Measurements from ENCODE around the gene MGA.

The MGA gene

DNA sequence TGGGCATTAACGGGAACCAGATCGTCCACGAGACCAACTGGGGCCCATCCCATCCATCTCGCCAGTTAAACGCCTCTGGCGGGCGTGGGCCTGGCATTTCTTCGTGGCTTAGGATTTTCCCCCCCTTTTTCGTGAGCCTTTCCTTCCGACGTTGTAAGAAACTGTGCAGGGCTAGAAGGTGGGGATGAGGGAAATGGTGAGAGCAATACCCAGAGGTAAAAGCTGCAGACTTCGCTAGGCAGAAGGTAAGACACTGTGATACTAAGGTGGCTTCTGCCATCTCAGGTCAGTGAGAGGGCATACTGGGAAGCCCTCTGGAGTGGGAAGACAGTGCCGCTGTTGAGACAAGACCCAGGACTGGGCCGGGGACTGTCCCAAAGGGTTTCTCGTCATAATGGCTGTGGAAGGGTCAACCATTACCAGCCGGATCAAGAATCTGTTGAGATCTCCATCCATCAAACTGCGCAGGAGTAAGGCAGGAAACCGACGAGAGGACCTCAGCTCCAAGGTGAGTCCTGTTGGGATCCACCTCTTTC lies 114.7 kb downstream of the MGA start:
- TF ChIP-seq, protein P1, sequence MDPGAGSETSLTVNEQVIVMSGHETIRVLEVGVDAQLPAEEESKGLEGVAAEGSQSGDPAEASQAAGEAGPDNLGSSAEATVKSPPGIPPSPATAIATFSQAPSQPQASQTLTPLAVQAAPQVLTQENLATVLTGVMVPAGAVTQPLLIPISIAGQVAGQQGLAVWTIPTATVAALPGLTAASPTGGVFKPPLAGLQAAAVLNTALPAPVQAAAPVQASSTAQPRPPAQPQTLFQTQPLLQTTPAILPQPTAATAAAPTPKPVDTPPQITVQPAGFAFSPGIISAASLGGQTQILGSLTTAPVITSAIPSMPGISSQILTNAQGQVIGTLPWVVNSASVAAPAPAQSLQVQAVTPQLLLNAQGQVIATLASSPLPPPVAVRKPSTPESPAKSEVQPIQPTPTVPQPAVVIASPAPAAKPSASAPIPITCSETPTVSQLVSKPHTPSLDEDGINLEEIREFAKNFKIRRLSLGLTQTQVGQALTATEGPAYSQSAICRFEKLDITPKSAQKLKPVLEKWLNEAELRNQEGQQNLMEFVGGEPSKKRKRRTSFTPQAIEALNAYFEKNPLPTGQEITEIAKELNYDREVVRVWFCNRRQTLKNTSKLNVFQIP (CRISPR knock-in tag; IDR thresholded peaks at IDR 0.05; ENCODE audit: borderline replicate concordance, low read depth) = no peak
- TF ChIP-seq ZNF565 (CRISPR knock-in tag; conservative IDR thresholded peaks at IDR 0.05; ENCODE audit: low read depth) (no peak), ARNTL (CRISPR knock-in tag; IDR thresholded peaks at IDR 0.05; ENCODE audit: borderline replicate concordance, low read depth) (no peak), ZFP30 (CRISPR knock-in tag; IDR thresholded peaks at IDR 0.05) (no peak), ZNF8 (CRISPR knock-in tag; IDR thresholded peaks at IDR 0.05) (no peak), GLIS3 (CRISPR knock-in tag; IDR thresholded peaks at IDR 0.05) (no peak), CSDC2 (CRISPR knock-in tag; IDR thresholded peaks at IDR 0.05) (no peak), PATZ1 (CRISPR knock-in tag; IDR thresholded peaks at IDR 0.05; ENCODE audit: borderline replicate concordance) (no peak)
- ATAC-seq = peak; percentile 39

- no peak for ATAC-seq
- no peak for TF ChIP-seq ZFP30 (CRISPR knock-in tag; IDR thresholded peaks at IDR 0.05)
- TF ChIP-seq, protein P2, sequence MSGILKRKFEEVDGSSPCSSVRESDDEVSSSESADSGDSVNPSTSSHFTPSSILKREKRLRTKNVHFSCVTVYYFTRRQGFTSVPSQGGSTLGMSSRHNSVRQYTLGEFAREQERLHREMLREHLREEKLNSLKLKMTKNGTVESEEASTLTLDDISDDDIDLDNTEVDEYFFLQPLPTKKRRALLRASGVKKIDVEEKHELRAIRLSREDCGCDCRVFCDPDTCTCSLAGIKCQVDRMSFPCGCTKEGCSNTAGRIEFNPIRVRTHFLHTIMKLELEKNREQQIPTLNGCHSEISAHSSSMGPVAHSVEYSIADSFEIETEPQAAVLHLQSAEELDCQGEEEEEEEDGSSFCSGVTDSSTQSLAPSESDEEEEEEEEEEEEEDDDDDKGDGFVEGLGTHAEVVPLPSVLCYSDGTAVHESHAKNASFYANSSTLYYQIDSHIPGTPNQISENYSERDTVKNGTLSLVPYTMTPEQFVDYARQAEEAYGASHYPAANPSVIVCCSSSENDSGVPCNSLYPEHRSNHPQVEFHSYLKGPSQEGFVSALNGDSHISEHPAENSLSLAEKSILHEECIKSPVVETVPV (CRISPR knock-in tag; IDR thresholded peaks at IDR 0.05) = no peak
- no peak for TF ChIP-seq OSR1 (CRISPR knock-in tag; IDR thresholded peaks at IDR 0.05)
- TF ChIP-seq TCF4 (CRISPR knock-in tag; IDR thresholded peaks at IDR 0.05; ENCODE audit: borderline replicate concordance) = no peak
- TF ChIP-seq PATZ1 (CRISPR knock-in tag; IDR thresholded peaks at IDR 0.05; ENCODE audit: borderline replicate concordance) = no peak
- TF ChIP-seq ZNF8 (CRISPR knock-in tag; IDR thresholded peaks at IDR 0.05) = no peak
- no peak for TF ChIP-seq ESRRG (CRISPR knock-in tag; IDR thresholded peaks at IDR 0.05)
- TF ChIP-seq, protein P3, sequence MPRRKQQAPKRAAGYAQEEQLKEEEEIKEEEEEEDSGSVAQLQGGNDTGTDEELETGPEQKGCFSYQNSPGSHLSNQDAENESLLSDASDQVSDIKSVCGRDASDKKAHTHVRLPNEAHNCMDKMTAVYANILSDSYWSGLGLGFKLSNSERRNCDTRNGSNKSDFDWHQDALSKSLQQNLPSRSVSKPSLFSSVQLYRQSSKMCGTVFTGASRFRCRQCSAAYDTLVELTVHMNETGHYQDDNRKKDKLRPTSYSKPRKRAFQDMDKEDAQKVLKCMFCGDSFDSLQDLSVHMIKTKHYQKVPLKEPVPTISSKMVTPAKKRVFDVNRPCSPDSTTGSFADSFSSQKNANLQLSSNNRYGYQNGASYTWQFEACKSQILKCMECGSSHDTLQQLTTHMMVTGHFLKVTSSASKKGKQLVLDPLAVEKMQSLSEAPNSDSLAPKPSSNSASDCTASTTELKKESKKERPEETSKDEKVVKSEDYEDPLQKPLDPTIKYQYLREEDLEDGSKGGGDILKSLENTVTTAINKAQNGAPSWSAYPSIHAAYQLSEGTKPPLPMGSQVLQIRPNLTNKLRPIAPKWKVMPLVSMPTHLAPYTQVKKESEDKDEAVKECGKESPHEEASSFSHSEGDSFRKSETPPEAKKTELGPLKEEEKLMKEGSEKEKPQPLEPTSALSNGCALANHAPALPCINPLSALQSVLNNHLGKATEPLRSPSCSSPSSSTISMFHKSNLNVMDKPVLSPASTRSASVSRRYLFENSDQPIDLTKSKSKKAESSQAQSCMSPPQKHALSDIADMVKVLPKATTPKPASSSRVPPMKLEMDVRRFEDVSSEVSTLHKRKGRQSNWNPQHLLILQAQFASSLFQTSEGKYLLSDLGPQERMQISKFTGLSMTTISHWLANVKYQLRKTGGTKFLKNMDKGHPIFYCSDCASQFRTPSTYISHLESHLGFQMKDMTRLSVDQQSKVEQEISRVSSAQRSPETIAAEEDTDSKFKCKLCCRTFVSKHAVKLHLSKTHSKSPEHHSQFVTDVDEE (CRISPR knock-in tag; IDR thresholded peaks at IDR 0.05) = no peak
- no peak for TF ChIP-seq ZFP3 (CRISPR knock-in tag; IDR thresholded peaks at IDR 0.05)
- TF ChIP-seq ISL1 (CRISPR knock-in tag; IDR thresholded peaks at IDR 0.05) = no peak
- no peak for TF ChIP-seq TOX (CRISPR knock-in tag; IDR thresholded peaks at IDR 0.05; ENCODE audit: borderline replicate concordance)
- no peak for TF ChIP-seq RARB (CRISPR knock-in tag; IDR thresholded peaks at IDR 0.05)
- TF ChIP-seq CSDC2 (CRISPR knock-in tag; IDR thresholded peaks at IDR 0.05) = no peak
- TF ChIP-seq ZNF70 (CRISPR knock-in tag; IDR thresholded peaks at IDR 0.05) = no peak
- no peak for TF ChIP-seq ZNF565 (CRISPR knock-in tag; conservative IDR thresholded peaks at IDR 0.05; ENCODE audit: low read depth)
These were observed 115.4 kb downstream of the MGA start for GRCh38 chr15:41775651-41776050.

GRCh38 chr15:41777421-41777973 lies 117.3 kb downstream of the MGA start:
- ATAC-seq = no peak
- no peak for TF ChIP-seq GLIS3 (CRISPR knock-in tag; IDR thresholded peaks at IDR 0.05)
- TF ChIP-seq ISL1 (CRISPR knock-in tag; IDR thresholded peaks at IDR 0.05) = no peak
- no peak for TF ChIP-seq ESRRG (CRISPR knock-in tag; IDR thresholded peaks at IDR 0.05)
- no peak for TF ChIP-seq PATZ1 (CRISPR knock-in tag; IDR thresholded peaks at IDR 0.05; ENCODE audit: borderline replicate concordance)
- no peak for TF ChIP-seq ZNF70 (CRISPR knock-in tag; IDR thresholded peaks at IDR 0.05)
- TF ChIP-seq ZFP30 (CRISPR knock-in tag; IDR thresholded peaks at IDR 0.05) = no peak
- TF ChIP-seq ZNF565 (CRISPR knock-in tag; conservative IDR thresholded peaks at IDR 0.05; ENCODE audit: low read depth) = no peak
- TF ChIP-seq CSDC2 (CRISPR knock-in tag; IDR thresholded peaks at IDR 0.05) = no peak
- no peak for TF ChIP-seq TCF4 (CRISPR knock-in tag; IDR thresholded peaks at IDR 0.05; ENCODE audit: borderline replicate concordance)
- no peak for TF ChIP-seq ARNTL (CRISPR knock-in tag; IDR thresholded peaks at IDR 0.05; ENCODE audit: borderline replicate concordance, low read depth)
- TF ChIP-seq TOX (CRISPR knock-in tag; IDR thresholded peaks at IDR 0.05; ENCODE audit: borderline replicate concordance) = no peak
- TF ChIP-seq, protein P3 (CRISPR knock-in tag; IDR thresholded peaks at IDR 0.05) = no peak

All from SK-N-SH treated with all-trans-retinoic acid at 6 μM for 48 hours (cell line).